NCI-H460 (cell line): ENCODE measurements around the gene TSPAN5. TPM values are rescaled to one million over a fixed set of nuclear protein-coding genes. Genes with fewer than 3 reads are reported as not detected.
"Not testable (repeated sequence)": the region's sequence is repeated elsewhere in the genome, so short reads cannot be mapped to it uniquely, and the experiment has no call there.

ENCODE experiments used
- DNase-seq: peaks from one replicate; pipeline ENCODE4 v3.0.0-alpha.2; 2016; ENCODE audit warnings: low read depth; ENCODE audit errors: extremely low read depth
- total RNA-seq: library from RNA; depleted of rRNA; stranded (reverse); fragments of >200 nt; shearing (Covaris generic); gene quantifications from 2 replicates; pipeline ENCODE4 v1.2.3, GENCODE V29; 2014

Gene TSPAN5
- total RNA-seq, 1 experiment from 2014 or later, result 3.0 TPM

GRCh38 chr4:98476891-98477290, 181.5 kb downstream of the TSPAN5 start:
- DNase-seq, result no peak

- DNase-seq, result no peak
These were observed 184.0 kb downstream of the TSPAN5 start for GRCh38 chr4:98474408-98474844.

GRCh38 chr4:98473046-98473445, 185.4 kb downstream of the TSPAN5 start:
- no peak for DNase-seq

GRCh38 chr4:98470831-98471230, 187.6 kb downstream of the TSPAN5 start:
- DNase-seq, result no peak

GRCh38 chr4:98470366-98470765, 188.0 kb downstream of the TSPAN5 start:
- no peak for DNase-seq

GRCh38 chr4:98469771-98470170, 188.6 kb downstream of the TSPAN5 start:
- no peak for DNase-seq

GRCh38 chr4:98468709-98469108, 189.7 kb downstream of the TSPAN5 start:
- DNase-seq, result no peak

- peak; percentile 76 for DNase-seq
These were observed 190.8 kb downstream of the TSPAN5 start for GRCh38 chr4:98467627-98468072.

- DNase-seq, result no peak
These were observed 191.4 kb downstream of the TSPAN5 start for GRCh38 chr4:98466868-98467599.

- DNase-seq, result no peak
These were observed 195.9 kb downstream of the TSPAN5 start for GRCh38 chr4:98462487-98462886.

GRCh38 chr4:98461121-98461865, 197.1 kb downstream of the TSPAN5 start:
- DNase-seq, result not testable (repeated sequence)

GRCh38 chr4:98457422-98457821, 201.0 kb downstream of the TSPAN5 start:
- not testable (repeated sequence) for DNase-seq

- no peak for DNase-seq
These were observed 206.3 kb downstream of the TSPAN5 start for GRCh38 chr4:98452091-98452490.

- DNase-seq, result no peak
These were observed 209.5 kb downstream of the TSPAN5 start for GRCh38 chr4:98448908-98449307.

- DNase-seq, result no peak
These were observed 210.8 kb downstream of the TSPAN5 start for GRCh38 chr4:98447648-98448047.

- no peak for DNase-seq
These were observed 211.7 kb downstream of the TSPAN5 start for GRCh38 chr4:98446499-98447375.

- DNase-seq, result no peak
These were observed 214.0 kb downstream of the TSPAN5 start for GRCh38 chr4:98444371-98444770.

- DNase-seq, result no peak
These were observed 223.6 kb downstream of the TSPAN5 start for GRCh38 chr4:98434816-98435215.

GRCh38 chr4:98433691-98434090, 224.7 kb downstream of the TSPAN5 start:
- no peak for DNase-seq

- no peak for DNase-seq
These were observed 227.6 kb downstream of the TSPAN5 start for GRCh38 chr4:98430708-98431403.
